K562 (cell line): ENCODE results near the gene LGALS7B. TPM values are rescaled to one million over a fixed set of nuclear protein-coding genes. Genes with fewer than 3 reads are reported as not detected.
"Not testable (repeated sequence)": the region's sequence is repeated elsewhere in the genome, so short reads cannot be mapped to it uniquely, and the experiment has no call there.

ENCODE experiments used
- ATAC-seq: fragments of 200-7000 bp; cut with Tn5 transposase; 3 replicates; pipeline ENCODE4 v1.9.1; 2020; ENCODE audit warnings: moderate library complexity
- BruUV-seq: library from RNA; stranded (reverse); fragments of 400-500 nt; replicated peaks from 2 replicates; lab custom pipeline; 2021; lab: Mats Ljungman, UMichigan
- CTCF ChIA-PET: fragments of 300-600 bp; formaldehyde crosslinking; extraction: SDS; loops from one replicate; lab custom pipeline; 2021; ENCODE audit warnings: low intra/inter-chr PET ratio; lab: Yijun Ruan, JAX
- POLR2A ChIA-PET: fragments of 300-600, 350-650 bp; sonication (Branson Sonifier 250); formaldehyde crosslinking; extraction: SDS; loops from one replicate; lab custom pipeline; 2021; ENCODE audit warnings: antibody characterized with exemption, inconsistent platforms; lab: Yijun Ruan, JAX
- DNase-seq, 4 experiments: peaks; one replicate each; pipeline versions ENCODE4 v3.0.0 to v3.0.0-alpha.2; 2011 to 2018; ENCODE audit warnings: low spot score in 3 of 4, mixed read lengths in 3 of 4; ENCODE audit errors: extremely low read depth in 1 of 4
- FAIRE-seq: peaks from 2 replicates; lab custom pipeline; 2011; peaks lifted over from hg19 to GRCh38; lab: Jason Lieb, UNC
- H2AFZ ChIP-seq: 2 replicates; pipeline ENCODE4 v1.6.0; 2011; ENCODE audit warnings: low read depth, low read length, control low read depth, inconsistent platforms
- H3K27ac ChIP-seq: fragments of 200-600 bp; 3 replicates; pipeline ENCODE4 v1.8.0; 2011; ENCODE audit warnings: low read depth, mild to moderate bottlenecking, control low read depth, inconsistent platforms, low read length, moderate library complexity, mixed read lengths; ENCODE audit errors: extremely low read depth
- H3K27me3 ChIP-seq, 2 experiments: fragments of 300-600 bp in 1 of 2; 2 replicates in 1 of 2; 3 replicates in 1 of 2; pipeline versions ENCODE4 v1.6.0 to v1.8.0; 2011; ENCODE audit warnings: inconsistent platforms in 2 of 2, low read length in 2 of 2, mild to moderate bottlenecking in 1 of 2, mixed read lengths in 1 of 2, moderate library complexity in 1 of 2; ENCODE audit not compliant: control insufficient read depth in 2 of 2, insufficient read depth in 2 of 2
- H3K36me3 ChIP-seq: fragments of 300-600 bp; 3 replicates; pipeline ENCODE4 v1.8.0; 2011; ENCODE audit warnings: mild to moderate bottlenecking, low read length, inconsistent platforms; ENCODE audit not compliant: control insufficient read depth, insufficient read depth
- H3K4me1 ChIP-seq, 2 experiments: fragments of 200-600 bp in 1 of 2; replicated peaks in 1 of 2; 2 replicates in 1 of 2; 3 replicates in 1 of 2; pipeline versions ENCODE4 v1.5.1 to v1.8.0; 2011; ENCODE audit warnings: inconsistent platforms in 2 of 2, low read length in 2 of 2, mild to moderate bottlenecking in 1 of 2, mixed read lengths in 1 of 2, moderate library complexity in 1 of 2; ENCODE audit not compliant: control insufficient read depth in 2 of 2, insufficient read depth in 2 of 2
- H3K4me2 ChIP-seq: 2 replicates; pipeline ENCODE4 v1.6.1; 2011; ENCODE audit warnings: low read length, control low read depth, inconsistent platforms, mixed read lengths; ENCODE audit not compliant: insufficient read depth
- H3K4me3 ChIP-seq: fragments of 200-600 bp; sonication (generic), shearing (Covaris generic); 2 replicates; pipeline ENCODE4 v1.5.1; 2016; ENCODE audit warnings: control low read depth, inconsistent platforms
- H3K79me2 ChIP-seq: fragments of 200-600 bp; 3 replicates; pipeline ENCODE4 v1.8.0; 2011; ENCODE audit warnings: low read length, inconsistent platforms; ENCODE audit not compliant: control insufficient read depth, insufficient read depth
- H3K9ac ChIP-seq, 2 experiments: 2 replicates each; pipeline versions ENCODE4 v1.6.0 to v1.6.1; 2011; ENCODE audit warnings: low read depth in 2 of 2, low read length in 2 of 2, control low read depth in 1 of 2, inconsistent platforms in 1 of 2, mild to moderate bottlenecking in 1 of 2, mixed read lengths in 1 of 2; ENCODE audit not compliant: insufficient read depth in 1 of 2
- H3K9me1 ChIP-seq: one replicate; pipeline ENCODE4 v1.6.0; 2011; ENCODE audit warnings: inconsistent platforms, mild to moderate bottlenecking, low read length, moderate library complexity; ENCODE audit not compliant: control insufficient read depth, insufficient read depth
- H3K9me3 ChIP-seq: replicated peaks from 2 replicates; pipeline ENCODE4 v1.5.1; 2011; ENCODE audit warnings: low read depth, low read length, inconsistent platforms; ENCODE audit not compliant: control insufficient read depth, insufficient read depth
- H4K20me1 ChIP-seq: replicated peaks from 2 replicates; pipeline ENCODE4 v1.6.1; 2011; ENCODE audit warnings: low read length, inconsistent platforms, mixed read lengths; ENCODE audit not compliant: control insufficient read depth, insufficient read depth
- ASH1L ChIP-seq: fragments of 450-650 bp; IDR thresholded peaks from 2 replicates; pipeline ENCODE4 v1.6.1; 2018; ENCODE audit warnings: borderline replicate concordance, mild to moderate bottlenecking, low read depth; ENCODE audit not compliant: partially characterized antibody
- NR4A1 ChIP-seq, 2 experiments: fragments of 250-450 bp in 1 of 2; fragments of 450-650 bp in 1 of 2; sonication (Bioruptor Pico) in 1 of 2; IDR thresholded peaks; 2 replicates each; pipeline versions ENCODE4 v1.4.0 to v1.6.1; 2016 to 2020; ENCODE audit warnings: mild to moderate bottlenecking in 2 of 2, missing compliant biosample characterization in 1 of 2, missing genetic modification characterization in 1 of 2, moderate library complexity in 1 of 2
- WGBS: fragments of 100-300 bp; shearing (Covaris generic); methylation state at CpG from one replicate; pipeline ENCODE4 v1.1.6; 2016; ENCODE audit warnings: low coverage, mixed read lengths; ENCODE audit not compliant: insufficient coverage; ENCODE audit errors: missing lambda C conversion rate; 5-methylcytosine and 5-hydroxymethylcytosine counted together
- in situ Hi-C: fragments of 300-500 bp; cut with MboI; formaldehyde crosslinking; loops from 4 replicates; pipeline ENCODE4 v1.15.0; 2018; ENCODE audit warnings: inconsistent platforms, mixed read lengths
- intact Hi-C: fragments of 100-400 bp; cut with micrococcal nuclease; formaldehyde crosslinking; loops from 2 replicates; pipeline ENCODE4 v1.14.2; 2022
- polyA plus RNA-seq, 8 experiments: library from polyadenylated mRNA; depleted of rRNA in 4 of 8; stranded (reverse) in 5 of 8; unstranded in 3 of 8; fragments of >200 nt; fragmentation: Nextera tagmentation in 2 of 8; fragmentation: Illumina TruSeq in 1 of 8; extraction: Ambion mirVana in 2 of 8; extraction: Trizol in 1 of 8; gene quantifications; 2 replicates each; pipeline versions ENCODE4 v1.2.1 to v1.2.3, GENCODE V29; 2011 to 2014; ENCODE audit warnings: inconsistent platforms in 1 of 8, missing spikeins in 1 of 8
- total RNA-seq, 7 experiments: library from RNA; depleted of rRNA in 6 of 7; stranded (reverse); fragments of >200 nt in 6 of 7; fragmentation: Illumina TruSeq in 2 of 7; extraction: Trizol in 2 of 7; gene quantifications; 2 replicates each; pipeline versions ENCODE4 v1.2.1 to v1.2.3, GENCODE V29; 2011 to 2021; ENCODE audit warnings: low replicate concordance in 1 of 7

Gene LGALS7B
- total and polyA plus RNA-seq, 9 of the 15 experiments (the other 6 are each of a cell fraction or from before 2014, with no cell fraction given) = not detected

DNA sequence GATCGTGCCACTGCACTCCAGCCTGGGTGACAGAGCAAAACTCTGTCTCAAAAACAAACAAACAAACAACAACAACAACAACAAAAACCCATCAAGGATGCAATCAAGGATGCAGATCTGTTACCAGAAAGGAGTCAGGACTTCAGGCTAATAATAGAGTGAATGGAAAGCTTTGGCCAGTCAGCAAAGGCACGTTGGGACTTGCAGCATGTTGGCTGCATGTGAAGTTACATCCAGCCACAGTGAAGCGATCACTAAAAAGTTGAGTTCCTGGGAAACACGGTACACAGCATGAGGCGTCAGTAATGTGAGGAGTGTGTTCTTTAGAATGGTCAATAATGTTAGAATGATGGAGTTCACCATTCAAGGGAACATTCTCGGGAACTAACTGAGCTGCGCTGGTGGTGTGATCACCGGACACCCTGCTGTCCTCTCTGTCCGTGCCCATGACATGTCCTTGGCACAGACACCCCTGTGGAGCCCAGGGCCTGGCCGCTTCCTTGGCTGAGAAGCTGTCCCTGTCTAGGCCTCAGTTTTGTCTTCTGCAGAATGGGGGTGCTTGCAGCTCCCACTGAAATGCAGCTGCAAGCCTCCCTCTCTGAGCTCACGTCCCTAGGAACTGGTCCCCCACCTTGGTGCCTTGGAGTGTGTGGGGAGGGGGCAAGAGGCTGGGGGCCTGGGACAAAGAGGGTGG is 2.3 kb upstream of the LGALS7B start (continued):
- TF ChIP-seq NR4A1 (CRISPR knock-in tag; IDR thresholded peaks at IDR 0.05) = no peak
- TF ChIP-seq NR4A1 (tag; IDR thresholded peaks at IDR 0.05) = no peak
- no peak for TF ChIP-seq ASH1L

- BruUV-seq, H3K9me3 ChIP-seq, POLR2A ChIA-PET, intact Hi-C loops, H3K9me1 ChIP-seq, H3K27ac ChIP-seq, H3K4me2 ChIP-seq, ATAC-seq, H3K36me3 ChIP-seq, H3K4me1 ChIP-seq, H3K79me2 ChIP-seq, in situ Hi-C loops, DNase-seq, H3K27me3 ChIP-seq, CTCF ChIA-PET, H3K9ac ChIP-seq, H2AFZ ChIP-seq, H4K20me1 ChIP-seq, H3K4me3 ChIP-seq: not testable (repeated sequence)
- WGBS = 59% methylated on average over 11 of the region's 49 CpGs
- FAIRE-seq = peak; percentile 57
These were observed 1.8 kb downstream of the LGALS7B start for GRCh38 chr19:38790507-38791403.

- ATAC-seq, H3K9ac ChIP-seq, POLR2A ChIA-PET, DNase-seq, H2AFZ ChIP-seq, H3K27ac ChIP-seq, FAIRE-seq, H3K79me2 ChIP-seq, BruUV-seq, H4K20me1 ChIP-seq, H3K36me3 ChIP-seq, CTCF ChIA-PET, intact Hi-C loops, H3K4me3 ChIP-seq, H3K9me3 ChIP-seq, in situ Hi-C loops, H3K27me3 ChIP-seq, H3K4me2 ChIP-seq, H3K9me1 ChIP-seq, H3K4me1 ChIP-seq: not testable (repeated sequence)
- no CpG with 5 or more reads among the region's 40 CpGs for WGBS
These were observed 2.6 kb downstream of the LGALS7B start for GRCh38 chr19:38791451-38792064.
